NCI-H69 (cell line): Measurements from ENCODE around the gene SUGCT.
A peak's percentile ranks its signal among the peaks of the same experiment; 100 is the strongest.

ENCODE experiments used
- DNase-seq: peaks from one replicate; lab custom pipeline; 2025; lab: John Stamatoyannopoulos, UW

Gene SUGCT

GRCh38 chr7:40676221-40676620 is 541.4 kb downstream of the SUGCT start:
- no peak for DNase-seq

DNA sequence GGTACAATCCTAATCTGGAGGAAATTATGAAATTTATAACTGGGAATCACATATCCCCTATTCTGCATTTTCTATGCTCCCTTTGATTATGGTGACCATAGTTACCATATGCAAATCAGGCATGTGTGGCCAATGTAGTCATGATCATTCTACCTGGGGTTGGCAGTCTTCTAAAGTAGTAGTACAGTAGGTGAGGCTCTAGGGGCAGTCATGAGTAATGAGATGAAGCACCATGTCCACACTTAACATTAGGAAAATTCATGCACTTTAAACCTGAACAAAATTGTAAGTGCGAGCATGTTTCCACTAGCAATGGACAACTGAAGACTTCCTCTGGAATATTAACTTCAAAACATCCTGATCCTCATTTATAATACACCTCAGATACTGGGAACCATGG is 545.9 kb downstream of the SUGCT start:
- DNase-seq = peak; percentile 15

- no peak for DNase-seq
These were observed 547.9 kb downstream of the SUGCT start for GRCh38 chr7:40682696-40683095.

DNA sequence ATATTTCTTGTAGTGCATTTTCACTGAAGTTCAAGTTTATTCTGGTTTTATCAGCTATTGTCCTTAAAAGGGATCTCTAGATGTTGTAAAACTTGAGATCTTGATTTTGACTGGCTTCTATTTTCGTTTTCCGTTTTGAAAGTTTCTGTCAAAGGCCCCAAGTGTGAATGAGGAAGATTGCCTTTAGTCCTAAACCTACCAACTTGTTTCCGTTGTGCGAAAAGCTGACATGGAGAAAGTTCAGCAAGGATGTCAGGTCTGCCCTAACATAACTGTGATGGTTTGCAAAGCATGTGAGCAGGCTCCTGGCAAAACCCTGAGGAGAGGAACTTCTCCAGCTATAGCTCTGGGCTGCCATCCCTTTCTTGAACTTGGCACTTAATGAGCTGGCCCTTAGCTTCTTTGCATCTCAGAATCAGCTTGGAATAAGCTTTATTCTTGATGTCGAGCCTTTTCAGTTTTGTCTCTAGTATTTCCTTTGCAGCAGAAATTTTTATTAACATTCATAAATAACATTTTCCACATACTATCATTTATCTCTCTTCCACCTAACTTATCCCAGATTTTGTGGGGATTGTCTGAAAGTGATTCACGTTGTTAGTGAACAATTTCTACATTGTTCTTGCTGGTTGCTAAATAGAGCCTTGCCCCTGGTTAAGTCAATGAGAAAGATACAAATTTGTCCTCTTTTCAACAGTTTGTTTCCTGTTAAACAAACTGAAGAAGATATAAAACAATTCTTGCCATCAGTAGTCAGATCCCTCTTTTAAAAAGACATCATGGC is 559.4 kb downstream of the SUGCT start:
- no peak for DNase-seq

- DNase-seq = no peak
These were observed 560.2 kb downstream of the SUGCT start for GRCh38 chr7:40694991-40695390.

DNA sequence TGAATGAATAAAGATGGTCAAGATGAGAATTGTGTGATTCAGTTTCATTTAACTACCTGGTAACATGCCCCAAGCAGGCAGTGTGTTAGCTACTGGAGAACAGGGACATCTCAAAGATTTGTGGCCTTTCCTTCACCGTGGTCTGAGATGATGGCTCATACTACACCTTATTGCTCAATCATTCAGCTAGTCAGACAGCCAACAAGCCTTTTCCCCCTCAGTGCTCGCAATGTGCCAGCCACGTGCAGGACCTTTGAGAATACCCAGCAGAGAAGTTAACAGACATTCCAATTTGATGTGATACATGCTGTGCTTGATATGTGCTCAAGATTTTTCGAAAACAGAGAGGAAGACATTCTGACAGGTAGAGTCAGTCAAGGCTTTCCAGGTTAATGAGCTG is 562.8 kb downstream of the SUGCT start:
- no peak for DNase-seq

DNA sequence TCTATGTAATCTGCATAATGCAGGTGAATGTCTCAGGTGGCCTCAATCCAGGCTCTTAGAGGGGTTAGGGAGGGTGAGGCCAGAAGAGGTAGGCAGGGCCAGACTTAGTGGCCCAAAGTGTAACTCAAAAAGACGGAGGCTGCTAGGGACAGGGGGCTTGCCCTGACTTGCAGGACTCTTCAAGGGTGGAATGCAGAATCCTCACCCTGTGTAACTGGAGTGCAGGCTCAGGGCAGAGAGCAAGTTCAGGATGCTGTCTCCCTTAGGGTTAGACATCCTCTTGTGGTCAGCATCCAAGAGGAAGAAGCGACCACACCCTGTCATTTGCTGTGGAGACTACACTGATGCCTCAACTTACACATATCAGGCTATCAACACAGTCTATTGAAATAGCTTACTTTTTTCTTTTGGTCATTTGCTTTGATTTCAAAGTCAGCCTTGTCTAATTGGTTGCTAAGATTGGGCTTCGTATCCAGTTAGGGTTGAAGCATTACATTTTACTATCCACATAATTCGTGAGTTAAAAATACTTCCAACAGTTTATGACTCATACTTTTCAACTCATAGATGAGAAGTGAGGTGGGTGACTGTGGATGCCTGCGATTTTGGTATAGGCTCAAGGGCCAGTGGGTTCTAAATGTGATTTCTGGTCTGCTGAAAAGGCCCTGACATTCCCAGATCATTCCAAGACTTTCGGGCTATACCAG is 563.6 kb downstream of the SUGCT start:
- no peak for DNase-seq

DNA sequence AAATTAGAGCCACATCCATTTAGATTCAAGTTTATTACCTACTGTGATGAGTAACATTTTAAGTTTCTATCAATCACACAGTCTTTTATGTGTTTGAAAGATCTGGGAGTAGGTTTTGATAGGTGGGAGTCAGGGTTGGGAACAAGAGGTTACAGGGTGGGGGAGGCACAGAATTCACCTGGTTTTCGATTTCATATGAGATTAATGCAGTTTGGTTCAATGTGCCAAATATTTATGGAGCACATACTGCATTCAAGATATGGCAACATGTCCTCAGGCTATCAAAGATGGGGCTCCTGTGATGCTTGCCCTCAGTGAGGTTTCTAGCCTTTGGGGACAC is 564.1 kb downstream of the SUGCT start:
- DNase-seq = no peak

GRCh38 chr7:40700653-40701421 is 566.0 kb downstream of the SUGCT start:
- DNase-seq = no peak

GRCh38 chr7:40701836-40702551 is 567.2 kb downstream of the SUGCT start:
- no peak for DNase-seq

GRCh38 chr7:40704172-40704571 is 569.4 kb downstream of the SUGCT start:
- DNase-seq = no peak

GRCh38 chr7:40706829-40707228 is 572.0 kb downstream of the SUGCT start:
- no peak for DNase-seq

GRCh38 chr7:40709062-40709964 is 574.5 kb downstream of the SUGCT start:
- no peak for DNase-seq

- DNase-seq = no peak
These were observed 576.9 kb downstream of the SUGCT start for GRCh38 chr7:40711706-40712105.

DNA sequence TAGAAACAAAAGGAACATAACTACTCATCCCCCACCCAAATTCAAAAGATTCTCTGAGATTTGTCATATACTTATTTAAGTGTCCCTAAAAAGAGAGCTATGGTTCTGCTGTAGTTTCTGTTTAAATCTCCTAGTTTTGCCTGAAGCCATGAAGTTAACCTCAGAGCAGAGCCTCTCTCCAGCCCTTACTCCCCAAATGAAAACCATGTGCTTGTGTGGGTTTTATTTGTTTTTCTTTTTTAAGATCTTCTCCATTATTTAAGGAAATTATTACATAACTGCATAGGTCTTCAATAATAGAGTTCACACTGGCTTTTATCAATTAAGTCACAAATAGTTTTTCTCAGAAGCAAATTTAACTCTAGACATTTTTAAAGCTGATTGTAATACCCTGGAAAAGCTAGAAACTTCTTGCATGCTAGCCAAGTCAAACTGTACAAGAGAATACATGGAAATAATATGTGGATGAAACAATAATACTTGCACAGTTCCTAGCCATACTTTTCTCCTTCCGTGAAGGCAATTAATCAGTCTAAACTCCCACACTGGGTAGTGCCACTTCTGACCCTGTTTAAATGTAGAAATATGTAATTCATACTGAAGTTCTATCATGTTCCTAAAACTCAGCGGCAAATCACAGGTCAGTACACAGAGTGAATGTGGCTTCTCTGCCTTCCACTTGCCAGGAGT is 579.7 kb downstream of the SUGCT start:
- DNase-seq = no peak

DNA sequence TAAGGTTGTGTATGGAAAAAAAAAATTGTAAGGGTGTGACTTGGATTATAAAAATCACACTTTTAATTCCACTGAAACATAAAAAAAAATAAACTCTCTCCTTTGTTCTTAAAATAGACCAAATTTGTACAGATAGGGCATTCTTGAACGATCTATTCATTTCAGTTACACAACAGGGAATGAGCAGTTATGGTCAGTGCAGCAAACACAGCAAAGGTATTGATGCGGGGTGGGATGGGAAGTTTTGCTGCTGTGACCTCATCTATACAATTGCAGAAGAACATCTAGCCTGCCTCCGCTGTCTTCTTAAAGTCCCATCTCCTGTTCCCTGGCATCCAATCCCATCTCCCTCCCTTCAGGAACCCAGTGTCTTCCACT is 580.2 kb downstream of the SUGCT start:
- DNase-seq = no peak

DNA sequence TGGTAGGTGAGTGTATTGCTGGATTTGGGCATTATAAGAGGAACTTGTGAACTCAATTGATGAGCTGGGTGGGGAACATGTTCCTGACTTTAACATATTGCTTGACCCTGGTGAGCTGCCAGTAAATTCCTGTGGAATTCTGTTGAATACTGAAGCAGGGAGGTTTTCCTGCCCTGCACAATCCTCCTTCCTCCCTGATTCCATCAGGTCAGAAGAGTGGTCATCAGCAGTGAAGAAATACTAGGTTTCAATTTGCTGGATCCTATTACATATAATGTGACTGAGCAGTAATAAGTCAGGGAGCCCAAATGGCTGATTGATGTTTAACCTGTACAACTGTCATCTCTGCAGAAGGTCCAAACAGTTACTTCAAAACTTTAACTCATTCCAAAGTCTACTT is 581.2 kb downstream of the SUGCT start:
- DNase-seq = no peak

GRCh38 chr7:40717242-40717641 is 582.4 kb downstream of the SUGCT start:
- DNase-seq = peak; percentile 84

DNA sequence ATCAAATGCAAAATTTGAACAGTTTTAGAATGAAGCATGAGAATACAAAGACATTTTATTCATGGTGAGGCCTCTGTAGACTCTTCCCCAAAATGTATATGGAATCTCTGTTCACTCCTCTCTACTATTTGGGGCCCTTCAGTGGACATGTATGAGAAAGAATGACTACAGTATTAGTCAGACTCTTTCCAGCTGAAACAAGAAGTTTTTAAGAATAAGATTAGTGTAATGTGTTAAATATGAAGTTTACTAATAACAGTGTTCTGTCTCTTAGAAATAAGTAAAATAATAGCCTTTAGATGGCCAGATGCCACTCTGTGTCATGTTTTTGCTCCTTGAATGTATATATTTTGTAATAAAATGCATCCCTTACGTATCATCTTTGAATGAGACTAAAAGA is 585.6 kb downstream of the SUGCT start:
- DNase-seq = no peak

DNA sequence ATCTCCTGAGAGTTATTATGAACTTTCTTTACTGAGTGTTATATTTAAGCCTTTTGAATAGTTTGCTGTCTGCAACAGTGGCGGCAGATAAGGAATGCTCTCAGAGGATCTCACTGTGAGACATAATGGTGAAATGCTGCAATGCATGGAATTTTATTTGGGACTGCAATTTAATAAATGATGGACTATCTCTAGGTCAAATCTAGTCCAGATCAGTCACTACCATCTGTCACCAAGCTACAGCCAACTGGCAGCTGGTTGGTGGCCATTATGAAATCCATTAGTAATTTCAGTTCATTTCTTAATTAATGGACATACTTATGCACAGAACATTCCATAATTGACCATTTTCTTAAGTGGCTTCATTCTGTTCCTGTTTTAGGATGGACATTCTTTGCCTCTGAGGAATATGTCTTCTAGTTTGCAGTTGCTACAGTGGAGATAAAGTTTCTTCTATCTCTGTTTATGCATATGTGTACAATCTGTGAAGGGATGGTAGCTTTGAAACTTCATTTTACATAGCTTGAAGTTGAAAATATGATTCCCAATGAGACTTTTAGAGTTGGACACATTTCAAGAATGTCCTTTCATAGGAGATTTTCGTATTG is 586.6 kb downstream of the SUGCT start:
- no peak for DNase-seq
